Measurements from ENCODE around the gene TMEM45A.
"Not testable (repeated sequence)": the region's sequence is repeated elsewhere in the genome, so short reads cannot be mapped to it uniquely, and the experiment has no call there.

Gene TMEM45A, protein sequence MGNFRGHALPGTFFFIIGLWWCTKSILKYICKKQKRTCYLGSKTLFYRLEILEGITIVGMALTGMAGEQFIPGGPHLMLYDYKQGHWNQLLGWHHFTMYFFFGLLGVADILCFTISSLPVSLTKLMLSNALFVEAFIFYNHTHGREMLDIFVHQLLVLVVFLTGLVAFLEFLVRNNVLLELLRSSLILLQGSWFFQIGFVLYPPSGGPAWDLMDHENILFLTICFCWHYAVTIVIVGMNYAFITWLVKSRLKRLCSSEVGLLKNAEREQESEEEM

GRCh38 chr3:100492059-100493006 is at the start of gene TMEM45A:
TMEM45A (plus strand) TSS chr3:100492619; CDS start chr3:100555212, 62,593 bp downstream.
- peak; percentile 90 for DNase-seq (ENCODE audit: low read depth)

DNA sequence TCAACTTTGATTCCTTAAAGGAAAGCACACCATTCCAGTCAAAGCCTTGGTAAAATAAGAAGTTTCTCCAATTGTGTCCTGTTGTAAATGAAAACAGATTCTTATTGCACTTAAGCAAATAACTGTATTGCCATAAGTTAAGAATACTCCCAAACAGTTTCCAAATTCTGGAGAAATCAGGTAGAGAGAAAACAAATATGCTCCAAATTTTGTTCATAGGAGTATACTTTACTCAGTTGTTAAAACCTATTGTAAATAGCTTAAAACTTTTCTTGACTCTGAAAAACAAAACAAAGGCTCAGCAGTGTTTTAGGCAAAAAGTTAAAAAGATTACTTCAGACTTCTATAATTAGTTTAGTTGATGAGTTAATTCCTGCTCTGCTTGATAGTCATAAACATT is 48.7 kb upstream of the TMEM45A start:
- no peak for DNase-seq (ENCODE audit: low read depth)

DNA sequence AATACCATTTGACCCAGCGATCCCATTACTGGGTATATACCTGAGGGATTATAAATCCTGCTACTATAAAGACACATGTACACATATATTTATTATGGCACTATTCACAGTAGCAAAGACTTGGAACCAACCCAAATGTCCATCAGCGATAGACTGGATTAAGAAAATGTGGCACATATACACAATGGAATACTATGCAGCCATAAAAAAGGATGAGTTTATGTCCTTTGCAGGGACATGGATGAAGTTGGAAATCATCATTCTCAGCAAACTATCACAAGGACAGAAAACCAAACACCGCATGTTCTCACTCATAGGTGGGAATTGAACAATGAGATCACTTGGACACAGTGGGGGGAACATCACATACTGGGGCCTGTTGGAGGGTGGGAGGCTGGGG is 45.4 kb upstream of the TMEM45A start:
- DNase-seq (ENCODE audit: low read depth): not testable (repeated sequence)

DNA sequence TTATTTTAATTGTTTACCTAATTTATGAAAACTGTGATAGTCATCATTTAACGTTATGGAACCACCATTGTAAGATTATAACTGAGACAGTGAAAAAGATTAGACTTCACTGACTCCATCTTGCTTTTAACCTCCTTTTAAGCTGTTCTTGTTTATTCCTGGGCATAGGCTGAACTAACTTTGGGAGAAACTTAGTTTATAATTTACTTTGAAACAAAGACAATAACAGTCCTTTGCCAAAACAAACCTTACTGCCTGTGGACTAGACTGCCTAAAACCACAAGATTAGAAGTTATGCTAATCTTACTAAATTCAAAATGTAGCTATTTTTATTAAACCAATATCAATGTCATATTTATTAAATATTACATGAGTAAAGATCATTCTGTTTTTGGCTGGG is 44.3 kb upstream of the TMEM45A start:
- no peak for DNase-seq (ENCODE audit: low read depth)

- no peak for DNase-seq (ENCODE audit: low read depth)
Measured at GRCh38 chr3:100449214-100449613, 43.2 kb upstream of the TMEM45A start.

GRCh38 chr3:100454677-100455076 is 37.7 kb upstream of the TMEM45A start:
- no peak for DNase-seq (ENCODE audit: low read depth)

DNA sequence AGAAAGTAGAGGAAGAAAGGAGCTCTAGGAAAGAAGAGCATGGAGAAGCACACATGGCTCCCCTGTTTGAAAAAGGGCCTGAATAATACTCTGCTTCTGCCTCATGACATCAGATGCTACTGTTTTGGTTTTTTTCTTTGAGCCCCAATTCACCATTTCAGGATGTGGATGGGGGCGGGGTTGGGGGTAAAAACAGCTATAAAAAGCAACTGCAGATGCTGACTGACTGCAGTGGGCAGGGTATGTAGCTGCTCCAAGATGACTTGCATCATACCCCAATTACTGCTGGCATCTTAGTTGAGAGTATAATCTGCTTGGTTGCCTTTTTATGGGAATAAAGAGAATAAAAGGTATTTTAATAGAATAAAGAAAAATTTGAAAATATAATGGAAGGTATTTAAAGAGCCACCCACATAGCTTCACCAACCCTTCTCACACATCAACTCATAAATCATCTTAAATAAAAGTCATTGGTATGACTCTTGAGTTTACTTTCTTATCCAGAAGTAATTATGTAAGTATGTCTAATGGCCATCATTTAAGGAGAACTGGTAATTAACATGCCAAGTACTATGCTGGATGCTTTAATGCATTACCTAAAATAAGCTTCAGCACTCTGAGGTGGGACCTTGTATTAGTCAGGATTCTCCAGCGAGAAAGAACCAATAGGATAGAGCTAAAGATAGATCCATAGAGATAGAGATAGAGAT is 36.4 kb upstream of the TMEM45A start:
- DNase-seq (ENCODE audit: low read depth): no peak

GRCh38 chr3:100456745-100457144 is 35.7 kb upstream of the TMEM45A start:
- no peak for DNase-seq (ENCODE audit: low read depth)

GRCh38 chr3:100457811-100458210 is 34.6 kb upstream of the TMEM45A start:
- DNase-seq (ENCODE audit: low read depth): no peak

GRCh38 chr3:100458814-100459213 is 33.6 kb upstream of the TMEM45A start:
- DNase-seq (ENCODE audit: low read depth): no peak

- peak; percentile 68 for DNase-seq (ENCODE audit: low read depth)
Measured at GRCh38 chr3:100463002-100463401, 29.4 kb upstream of the TMEM45A start.

DNA sequence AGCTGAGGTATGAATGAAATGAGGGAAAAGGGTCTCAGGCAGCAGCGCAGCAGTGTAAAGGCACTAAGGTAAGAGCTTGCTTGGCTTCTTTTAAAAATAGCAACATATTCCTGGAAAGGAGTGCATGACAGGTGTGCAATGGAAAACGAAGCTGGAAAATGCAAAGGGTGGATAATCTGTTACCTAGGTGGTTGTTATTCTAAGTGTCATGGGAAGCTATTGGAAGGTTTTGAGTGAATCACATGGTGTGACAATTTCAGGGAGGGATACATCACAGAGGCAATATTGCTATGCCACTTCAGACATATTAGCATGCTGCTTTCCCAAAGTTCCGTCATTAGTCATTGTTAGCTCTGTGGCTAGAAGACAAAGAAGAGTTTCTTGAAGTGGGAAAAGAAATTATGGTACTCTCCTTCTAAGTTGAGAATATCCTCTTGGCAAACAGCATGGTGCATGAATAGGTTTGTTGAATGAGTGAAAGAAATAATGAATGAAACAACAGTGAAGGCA is 28.7 kb upstream of the TMEM45A start:
- no peak for DNase-seq (ENCODE audit: low read depth)

DNA sequence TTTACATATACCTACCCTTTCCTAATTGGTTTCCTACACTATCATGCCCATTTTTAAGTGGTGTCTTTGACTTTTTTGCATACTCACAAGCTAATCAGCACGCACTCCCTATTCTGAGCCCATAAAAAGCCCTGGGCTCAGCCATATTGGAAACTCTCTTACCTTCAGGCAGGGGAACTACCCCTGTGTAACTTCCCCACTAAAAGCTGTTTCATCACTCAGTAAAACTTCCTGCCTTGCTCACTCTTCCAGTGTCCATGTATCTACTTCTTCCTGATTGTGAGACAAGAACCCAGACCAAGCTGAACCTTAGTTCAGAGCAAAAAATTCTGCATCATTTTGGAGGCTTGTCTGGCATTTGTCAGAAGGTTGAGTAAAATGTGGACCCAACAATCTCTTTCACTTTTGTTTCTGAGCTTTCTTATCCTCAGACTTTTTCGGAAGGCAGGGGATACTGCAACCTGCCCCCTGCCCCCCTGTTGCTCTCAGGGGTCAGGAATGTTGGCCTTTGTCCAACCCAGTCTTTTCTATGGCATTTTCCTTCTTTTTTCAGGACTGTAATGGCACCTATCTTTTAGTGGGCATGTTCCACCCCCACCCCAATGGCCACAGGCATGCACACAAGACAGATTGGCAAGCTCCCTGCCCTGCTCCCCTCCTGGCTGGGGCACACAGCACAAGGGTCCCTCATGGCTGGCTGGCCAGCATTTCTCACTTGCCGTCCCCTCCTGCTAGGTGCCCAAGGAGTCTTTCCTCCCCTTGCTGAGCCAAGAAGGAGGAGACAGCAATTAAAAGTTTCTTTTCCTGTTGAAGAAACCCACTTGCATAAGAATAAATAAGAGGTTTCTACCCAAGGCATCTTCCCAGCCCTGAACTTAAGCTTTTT is 26.3 kb upstream of the TMEM45A start:
- no peak for DNase-seq (ENCODE audit: low read depth)

DNA sequence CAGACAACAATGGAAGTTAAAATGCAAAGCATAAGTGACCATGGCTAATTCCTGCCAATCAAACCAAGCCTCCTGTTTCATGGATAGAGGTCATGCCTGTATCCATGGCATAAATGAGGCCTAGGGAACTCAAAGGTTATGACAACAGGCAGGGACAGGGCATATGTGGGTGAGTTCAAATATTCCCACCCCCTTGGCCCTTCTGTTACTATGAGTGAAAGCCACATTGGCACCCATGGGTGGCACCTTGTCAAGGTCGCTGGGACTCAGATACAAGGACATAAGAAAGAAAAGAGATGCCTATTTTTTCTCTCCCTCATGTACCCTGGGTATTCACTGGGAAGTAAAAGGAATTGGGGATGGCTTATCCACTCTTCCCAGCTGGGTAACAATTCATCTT is 25.3 kb upstream of the TMEM45A start:
- no peak for DNase-seq (ENCODE audit: low read depth)

DNA sequence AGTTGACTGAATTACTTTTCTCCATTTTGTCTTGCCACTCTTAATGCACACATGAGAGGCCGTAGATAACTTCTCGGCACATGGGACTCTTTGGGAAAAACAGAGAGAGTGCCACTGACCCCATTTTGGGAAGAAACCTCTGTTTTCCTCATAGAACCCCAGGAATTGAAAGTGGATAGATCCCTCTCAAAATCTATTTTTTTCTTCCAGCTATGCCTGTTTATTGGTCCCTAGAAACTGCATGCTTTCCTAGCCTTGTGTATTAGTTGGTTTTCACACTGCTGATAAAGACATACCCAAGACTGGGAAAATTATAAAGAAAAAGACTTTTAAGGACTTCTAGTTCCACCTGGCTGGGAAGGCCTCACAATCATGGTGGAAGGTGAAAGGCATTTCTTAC is 23.7 kb upstream of the TMEM45A start:
- no peak for DNase-seq (ENCODE audit: low read depth)

- DNase-seq (ENCODE audit: low read depth): no peak
Measured at GRCh38 chr3:100470951-100471350, 21.5 kb upstream of the TMEM45A start.

DNA sequence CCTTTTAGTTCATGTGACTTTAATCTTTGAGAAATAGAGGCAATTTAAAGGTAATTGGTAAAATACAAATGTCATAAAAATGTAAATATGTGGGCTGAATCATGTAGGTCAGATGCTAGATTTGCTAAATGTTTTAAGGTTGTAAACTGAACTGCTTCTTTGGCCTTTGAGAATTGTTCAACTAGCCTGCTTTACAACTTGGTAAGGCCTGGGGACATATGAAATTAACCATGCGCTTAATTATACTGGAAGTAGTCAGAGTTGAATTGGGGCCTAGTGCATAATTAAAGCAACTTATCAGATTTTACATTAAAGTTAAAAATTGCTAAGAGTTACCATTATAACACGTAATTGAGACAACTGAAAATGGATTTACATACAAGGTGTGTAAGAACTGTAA is 21.0 kb upstream of the TMEM45A start:
- no peak for DNase-seq (ENCODE audit: low read depth)

DNA sequence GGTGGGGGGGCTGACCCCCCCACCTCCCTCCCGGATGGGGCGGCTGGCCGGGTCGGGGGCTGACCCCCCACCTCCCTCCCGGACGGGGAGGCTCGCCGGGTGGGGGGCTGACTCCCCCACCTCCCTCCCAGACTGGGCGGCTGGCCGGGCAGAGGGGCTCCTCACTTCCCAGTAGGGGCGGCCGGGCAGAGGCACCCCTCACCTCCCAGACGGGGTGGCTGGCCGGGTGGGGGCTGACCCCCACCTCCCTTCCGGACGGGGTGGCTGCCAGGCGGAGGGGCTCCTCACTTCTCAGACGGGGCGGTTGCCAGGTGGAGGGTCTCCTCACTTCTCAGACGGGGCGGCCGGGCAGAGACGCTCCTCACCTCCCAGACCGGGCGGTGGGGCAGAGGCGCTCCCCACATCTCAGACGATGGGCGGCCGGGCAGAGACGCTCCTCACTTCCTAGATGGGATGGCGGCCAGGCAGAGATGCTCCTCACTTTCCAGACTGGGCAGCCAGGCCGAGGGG is 14.5 kb upstream of the TMEM45A start:
- not testable (repeated sequence) for DNase-seq (ENCODE audit: low read depth)

DNA sequence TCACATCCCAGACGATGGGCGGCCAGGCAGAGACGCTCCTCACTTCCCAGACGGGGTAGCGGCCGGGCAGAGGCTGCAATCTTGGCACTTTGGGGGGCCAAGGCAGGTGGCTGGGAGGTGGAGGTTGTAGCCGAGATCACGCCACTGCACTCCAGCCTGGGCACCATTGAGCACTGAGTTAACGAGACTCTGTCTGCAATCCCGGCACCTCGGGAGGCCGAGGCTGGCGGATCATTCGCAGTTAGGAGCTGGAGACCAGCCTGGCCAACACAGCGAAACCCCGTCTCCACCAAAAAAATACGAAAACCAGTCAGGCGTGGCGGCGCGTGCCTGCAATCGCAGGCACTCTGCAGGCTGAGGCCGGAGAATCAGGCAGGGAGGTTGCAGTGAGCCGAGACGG is 13.9 kb upstream of the TMEM45A start:
- DNase-seq (ENCODE audit: low read depth): not testable (repeated sequence)

GRCh38 chr3:100480081-100480480 is 12.3 kb upstream of the TMEM45A start:
- no peak for DNase-seq (ENCODE audit: low read depth)

- DNase-seq (ENCODE audit: low read depth): no peak
Measured at GRCh38 chr3:100482176-100482575, 10.2 kb upstream of the TMEM45A start.

All from stromal cell of bone marrow (primary cell).